Stomach smooth muscle (tissue), 2 donors: ENCODE measurements around the gene SHROOM3.

ENCODE experiments used
- H3K27ac ChIP-seq: one replicate; pipeline ENCODE4 v1.7.0; 2013; ENCODE audit warnings: mild to moderate bottlenecking, low read length, inconsistent platforms
- H3K27me3 ChIP-seq, 2 donors: one replicate each; pipeline ENCODE4 v1.7.0; 2013; ENCODE audit warnings: low read length in 2 of 2; ENCODE audit not compliant: insufficient read depth in 2 of 2, control insufficient read depth in 1 of 2
- H3K36me3 ChIP-seq, 2 donors: one replicate each; pipeline ENCODE4 v1.7.0; 2013; ENCODE audit warnings: low read length in 2 of 2; ENCODE audit not compliant: control insufficient read depth in 2 of 2, insufficient read depth in 2 of 2
- H3K4me1 ChIP-seq: one replicate; pipeline ENCODE4 v1.7.0; 2013; ENCODE audit warnings: low read length; ENCODE audit not compliant: control insufficient read depth, insufficient read depth
- H3K4me3 ChIP-seq, 2 donors: one replicate each; pipeline ENCODE4 v1.7.0; 2013; ENCODE audit warnings: low read length in 2 of 2
- H3K9ac ChIP-seq, 2 donors: one replicate each; pipeline ENCODE4 v1.7.0; 2013; ENCODE audit warnings: low read length in 2 of 2, mild to moderate bottlenecking in 1 of 2
- H3K9me3 ChIP-seq, 2 donors: one replicate each; pipeline ENCODE4 v1.7.0; 2013; ENCODE audit warnings: low read length in 2 of 2; ENCODE audit not compliant: control insufficient read depth in 2 of 2
- donor health status: healthy.
- donor health status: Pancreatic carcinoma.

SHROOM3 gene

DNA sequence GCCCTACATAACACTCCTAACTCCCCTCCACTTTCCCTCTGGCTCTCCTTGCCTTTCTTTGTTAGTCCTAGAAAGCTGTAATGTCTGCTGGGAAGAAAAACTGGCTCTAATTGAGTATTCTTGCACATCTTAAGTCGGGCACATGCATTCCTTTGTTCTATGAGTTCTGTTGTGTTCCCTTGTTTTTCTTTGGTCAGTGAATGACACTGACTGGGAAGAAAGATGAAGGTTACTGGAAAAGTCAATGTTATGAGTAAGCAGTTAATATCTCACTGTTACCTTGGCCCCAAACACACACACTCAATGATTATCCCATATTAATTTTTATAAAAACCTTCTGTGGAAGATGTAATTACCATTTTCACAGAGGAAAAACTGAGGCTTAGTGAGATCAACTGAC is 247.0 kb downstream of the SHROOM3 start:
- Histone ChIP-seq H3K4me1 (no peaks in the 10 kb centered on the region), H3K27ac (no peak overlapping the region)

DNA sequence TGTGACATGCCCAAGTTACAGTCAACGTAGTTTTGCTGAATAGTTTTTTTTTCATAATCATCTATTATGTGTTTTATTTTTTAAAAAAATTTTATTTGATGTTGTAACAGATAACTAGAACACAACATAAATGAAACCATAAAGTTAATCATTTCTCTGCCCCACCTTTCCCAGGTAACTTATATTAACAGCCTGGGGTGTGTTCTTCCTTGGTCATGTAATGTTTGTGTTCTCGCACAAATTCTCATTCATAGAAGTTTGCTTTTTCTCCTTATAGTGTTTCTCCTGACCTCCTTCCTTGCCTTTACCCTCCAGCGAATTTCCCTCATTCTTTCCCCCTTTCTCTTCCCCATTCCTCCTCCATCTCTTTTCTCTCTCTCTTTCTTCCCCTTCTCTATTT is 248.1 kb downstream of the SHROOM3 start:
- no peak overlapping the region for H3K4me3 ChIP-seq
- H3K9me3 ChIP-seq: no peaks in the 10 kb centered on the region
- H3K36me3 ChIP-seq: no peaks in the 10 kb centered on the region
- H3K9ac ChIP-seq: no peak overlapping the region
- H3K4me1 ChIP-seq: peaks cover 5% of the 10 kb centered on the region
- no peak overlapping the region for H3K27ac ChIP-seq
- H3K27me3 ChIP-seq: no peaks in the 10 kb centered on the region

More for the DNA sequence above, 247.0 kb downstream of the SHROOM3 start:
- Histone ChIP-seq H3K4me3 (no peak overlapping the region), H3K27me3 (no peaks in the 10 kb centered on the region), H3K9ac (no peak overlapping the region), H3K36me3 (no peaks in the 10 kb centered on the region), H3K9me3 (no peaks in the 10 kb centered on the region)

DNA sequence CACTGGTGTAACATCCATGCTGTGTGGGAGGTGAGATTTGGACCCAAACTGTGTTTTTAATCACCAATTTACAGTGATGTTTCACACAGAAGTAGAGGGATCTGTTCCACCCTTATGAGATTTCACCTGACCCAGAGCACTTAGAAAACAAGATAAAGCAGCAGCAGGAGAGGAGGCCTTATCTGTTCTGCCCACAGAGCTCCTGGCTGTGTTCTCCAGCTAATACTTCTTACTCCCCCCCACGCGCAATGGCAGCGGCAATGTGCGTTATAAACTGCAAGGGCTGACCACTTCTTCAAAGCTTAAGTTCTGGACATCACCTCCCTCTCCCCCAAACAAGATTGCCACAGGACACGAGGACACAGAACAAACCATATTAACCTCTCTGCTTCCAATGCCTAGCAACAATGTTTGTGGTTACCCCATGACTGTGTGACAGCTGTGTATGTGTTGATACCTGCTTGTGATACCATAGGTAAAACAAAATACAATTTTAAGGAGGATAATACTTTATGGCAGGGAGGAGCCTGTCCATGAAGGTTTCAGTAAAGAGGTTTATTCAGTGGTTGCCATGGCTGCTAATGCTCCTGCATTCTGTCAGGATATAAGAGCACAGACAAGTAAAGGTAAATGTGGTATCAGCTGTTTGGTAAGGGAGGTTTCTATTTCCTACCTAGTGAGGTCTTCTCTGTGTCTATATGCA is 252.9 kb downstream of the SHROOM3 start:
- Histone ChIP-seq H3K9ac (peak overlapping the region in 1 of 2 donors; percentile 21), H3K36me3 (no peaks in the 10 kb centered on the region), H3K4me3 (no peak overlapping the region), H3K27me3 (no peaks in the 10 kb centered on the region), H3K4me1 (peaks cover 22% of the 10 kb centered on the region), H3K9me3 (no peaks in the 10 kb centered on the region), H3K27ac (peak overlapping the region; percentile 18)

DNA sequence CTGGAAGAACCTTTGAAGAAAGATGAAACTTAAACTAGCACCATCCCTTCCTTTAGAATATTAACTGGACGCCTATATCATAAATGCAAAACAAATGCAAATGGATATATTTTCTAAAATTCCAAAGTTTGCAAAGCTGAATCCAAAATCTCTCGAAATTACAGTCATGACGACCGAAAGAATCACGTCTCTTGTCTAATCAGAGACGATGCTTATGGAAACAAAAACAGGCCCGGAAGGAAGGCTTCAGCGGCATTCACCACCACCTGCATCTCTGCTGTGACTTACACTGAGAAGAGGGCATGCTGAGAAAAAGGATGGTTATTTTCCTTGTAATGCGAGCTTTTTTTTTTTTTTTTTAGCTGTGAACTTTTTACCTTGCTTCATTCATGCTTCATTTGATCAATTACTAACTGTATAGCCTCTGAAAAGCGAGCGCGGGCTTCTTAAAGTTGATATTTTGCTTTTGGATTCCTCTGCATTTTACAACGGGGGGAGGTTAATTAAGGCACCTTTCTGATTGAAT is 253.7 kb downstream of the SHROOM3 start:
- Histone ChIP-seq H3K27ac (no peak overlapping the region), H3K9ac (peak overlapping the region; percentile 65 to 66), H3K4me3 (peak overlapping the region; percentile 55 to 80)

DNA sequence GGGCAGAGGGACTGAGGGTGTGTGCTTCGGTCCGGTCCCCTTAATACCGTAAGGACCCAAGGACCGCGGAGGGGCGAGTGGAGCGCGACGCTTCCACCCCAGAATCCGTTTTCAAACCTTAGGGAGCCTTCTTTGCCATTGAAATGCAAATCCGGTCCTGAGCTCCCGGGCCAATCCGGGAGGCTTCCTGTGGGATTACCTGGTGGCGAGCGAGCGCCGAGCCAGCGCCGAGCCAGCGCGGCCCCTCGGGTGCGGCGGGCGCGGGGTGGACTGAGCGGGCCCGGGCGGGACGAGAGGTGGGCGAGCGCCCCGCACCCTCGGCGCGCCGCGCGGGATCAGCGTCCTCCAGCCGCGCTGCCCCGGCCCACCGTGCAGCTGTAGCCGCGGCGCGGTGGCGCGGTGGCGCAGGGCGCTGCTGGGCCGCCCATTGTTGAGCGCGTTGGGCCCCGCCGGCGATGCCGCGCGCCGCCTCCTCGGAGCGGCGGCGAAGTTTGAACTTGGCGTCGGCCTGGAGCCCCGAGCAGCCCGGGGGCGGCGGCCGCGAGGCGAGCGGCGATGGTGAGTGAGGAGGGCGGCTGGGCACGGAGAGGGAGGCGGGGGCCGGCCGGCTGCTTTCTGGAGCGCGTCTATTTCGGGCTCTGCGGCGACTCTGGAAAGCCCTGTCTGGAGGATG is 254.3 kb downstream of the SHROOM3 start:
- peak overlapping the region; percentile 65 to 80 for H3K9ac ChIP-seq
- H3K27ac ChIP-seq: peak overlapping the region; percentile 46
- no peaks in the 10 kb centered on the region for H3K9me3 ChIP-seq
- H3K4me3 ChIP-seq: peak overlapping the region; percentile 58 to 80
- no peaks in the 10 kb centered on the region for H3K36me3 ChIP-seq
- H3K27me3 ChIP-seq: no peaks in the 10 kb centered on the region
- peaks cover 22% of the 10 kb centered on the region for H3K4me1 ChIP-seq

More for the DNA sequence above, 253.7 kb downstream of the SHROOM3 start:
- peaks cover 22% of the 10 kb centered on the region for H3K4me1 ChIP-seq
- no peaks in the 10 kb centered on the region for H3K27me3 ChIP-seq
- H3K36me3 ChIP-seq: no peaks in the 10 kb centered on the region
- no peaks in the 10 kb centered on the region for H3K9me3 ChIP-seq

DNA sequence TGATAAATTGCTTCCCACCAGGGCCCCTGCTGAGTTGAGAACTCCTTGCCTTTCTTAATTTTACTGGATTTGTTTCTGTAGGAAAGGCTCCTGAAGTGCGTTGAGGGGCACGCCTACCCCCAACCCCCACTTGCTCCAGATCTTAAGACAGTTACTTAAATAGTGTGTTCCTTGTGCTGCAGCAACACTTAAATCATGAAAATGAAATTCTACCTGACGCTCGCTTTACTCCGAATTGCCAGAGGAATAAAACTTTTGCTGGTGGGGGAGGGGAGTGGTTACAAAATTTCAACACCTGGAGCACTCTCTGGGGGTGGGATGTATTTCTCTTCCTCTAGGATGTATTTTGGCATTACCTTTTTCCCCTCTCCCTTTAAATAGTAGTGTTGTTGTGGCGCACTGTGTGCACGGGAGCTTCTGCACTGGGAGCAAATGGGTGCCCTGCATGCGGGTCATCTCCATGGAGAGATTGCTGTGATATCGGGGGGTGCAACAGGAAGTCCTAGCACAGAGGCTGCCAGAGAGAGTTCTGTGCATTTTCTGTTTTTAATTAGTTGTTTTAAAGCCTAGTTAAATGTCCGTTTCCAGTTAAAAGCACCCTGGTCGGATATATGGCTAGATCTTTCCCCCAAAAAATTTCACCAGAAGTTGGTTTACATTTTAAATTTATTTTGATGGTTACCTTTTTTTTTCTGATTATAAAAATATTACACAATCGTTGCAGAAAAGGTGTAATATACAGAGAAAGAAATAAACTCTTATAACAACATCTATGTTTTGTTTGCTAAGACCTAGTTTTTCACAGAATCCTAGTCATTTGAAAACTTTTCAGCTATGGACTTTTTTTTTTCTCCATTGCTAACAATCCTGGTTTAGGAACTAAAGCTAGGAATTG is 255.2 kb downstream of the SHROOM3 start:
- no peaks in the 10 kb centered on the region for H3K27me3 ChIP-seq
- H3K9me3 ChIP-seq: no peaks in the 10 kb centered on the region
- H3K9ac ChIP-seq: peak overlapping the region; percentile 65 to 80
- H3K4me3 ChIP-seq: peak overlapping the region; percentile 58 to 80
- peak overlapping the region; percentile 46 for H3K27ac ChIP-seq
- H3K4me1 ChIP-seq: peaks cover 28% of the 10 kb centered on the region
- no peaks in the 10 kb centered on the region for H3K36me3 ChIP-seq

DNA sequence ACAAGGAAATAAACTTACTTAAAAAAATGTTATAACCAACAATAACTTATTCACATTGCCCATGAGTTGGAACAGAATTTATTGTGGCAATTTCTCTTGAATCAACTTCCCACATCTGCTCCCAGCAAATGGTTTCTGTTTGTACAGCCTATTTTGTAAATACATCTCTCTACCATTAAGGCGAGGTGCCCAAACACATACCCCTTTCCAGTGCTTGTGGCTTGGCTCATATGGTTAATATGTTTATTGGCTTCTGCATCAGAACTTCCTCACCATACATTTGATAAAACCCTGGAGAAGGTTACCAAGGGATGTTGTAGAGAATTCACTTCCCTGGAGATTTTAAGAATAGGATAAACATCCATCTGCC is 255.9 kb downstream of the SHROOM3 start:
- H3K27me3 ChIP-seq: no peaks in the 10 kb centered on the region
- no peaks in the 10 kb centered on the region for H3K9me3 ChIP-seq
- peaks cover 28% of the 10 kb centered on the region for H3K4me1 ChIP-seq
- peak overlapping the region; percentile 18 for H3K27ac ChIP-seq
- H3K9ac ChIP-seq: peak overlapping the region in 1 of 2 donors; percentile 51
- H3K36me3 ChIP-seq: no peaks in the 10 kb centered on the region
- peak overlapping the region in 1 of 2 donors; percentile 80 for H3K4me3 ChIP-seq

DNA sequence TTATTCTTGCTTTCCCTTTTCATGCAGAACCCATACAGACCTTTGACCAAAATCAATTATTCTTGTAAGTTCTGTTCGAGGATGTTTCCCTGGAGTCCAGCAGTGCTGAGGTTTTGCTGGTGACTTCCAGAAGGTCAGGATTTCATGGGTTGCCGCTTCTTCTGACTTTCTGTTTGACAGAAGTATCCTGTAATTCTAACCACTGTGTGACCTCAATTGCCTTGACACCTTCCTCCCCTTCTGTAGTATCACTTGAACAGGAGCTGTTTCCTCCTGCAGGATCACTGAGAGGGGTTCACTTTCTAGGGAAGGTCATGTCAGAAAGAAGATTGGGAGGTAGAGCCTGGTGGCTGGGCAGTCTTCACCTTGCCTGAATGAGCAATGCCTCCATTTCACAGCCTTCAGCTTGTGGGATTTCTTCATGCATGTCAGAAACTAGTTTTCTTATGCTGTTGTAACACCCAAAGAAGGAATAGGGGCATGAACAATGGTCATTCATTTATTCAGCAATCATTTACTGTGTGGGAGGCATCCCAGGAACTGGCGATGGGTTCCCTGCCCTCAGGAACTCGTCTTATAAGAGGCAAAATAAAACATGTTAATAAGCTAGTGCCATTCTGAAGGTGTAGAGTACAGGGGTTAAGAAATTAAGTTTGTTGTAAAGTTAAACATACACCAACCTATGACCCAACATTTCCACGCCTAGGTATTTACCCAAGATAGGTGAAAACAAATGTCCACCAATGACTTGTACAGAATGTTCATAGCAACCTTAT is 257.0 kb downstream of the SHROOM3 start:
- peak overlapping the region in 1 of 2 donors; percentile 31 for H3K4me3 ChIP-seq
- H3K36me3 ChIP-seq: no peaks in the 10 kb centered on the region
- peak overlapping the region in 1 of 2 donors; percentile 13 for H3K9ac ChIP-seq
- H3K4me1 ChIP-seq: peaks cover 34% of the 10 kb centered on the region
- no peaks in the 10 kb centered on the region for H3K9me3 ChIP-seq
- no peak overlapping the region for H3K27ac ChIP-seq
- H3K27me3 ChIP-seq: no peaks in the 10 kb centered on the region

DNA sequence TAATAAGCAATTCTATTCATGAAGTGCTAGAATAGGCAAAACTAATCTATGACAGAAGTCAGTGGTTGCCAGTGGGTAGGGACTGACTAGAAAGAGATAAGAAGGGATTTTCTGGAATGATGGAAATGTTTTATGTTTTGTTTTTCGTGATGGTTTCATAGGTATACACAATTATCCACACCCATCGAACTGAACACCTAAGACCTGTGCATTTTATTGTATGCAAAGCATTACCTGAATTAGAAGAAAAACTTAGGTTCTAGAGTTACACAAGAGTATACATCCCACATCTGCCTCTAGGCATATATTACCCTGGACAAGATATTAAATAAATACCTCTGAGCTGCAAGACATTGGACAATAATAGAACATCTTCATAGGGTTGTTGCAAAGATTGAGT is 257.7 kb downstream of the SHROOM3 start:
- no peaks in the 10 kb centered on the region for H3K27me3 ChIP-seq
- H3K4me3 ChIP-seq: no peak overlapping the region
- H3K27ac ChIP-seq: no peak overlapping the region
- H3K9me3 ChIP-seq: no peaks in the 10 kb centered on the region
- peaks cover 33% of the 10 kb centered on the region for H3K4me1 ChIP-seq
- H3K36me3 ChIP-seq: no peaks in the 10 kb centered on the region
- H3K9ac ChIP-seq: no peak overlapping the region

DNA sequence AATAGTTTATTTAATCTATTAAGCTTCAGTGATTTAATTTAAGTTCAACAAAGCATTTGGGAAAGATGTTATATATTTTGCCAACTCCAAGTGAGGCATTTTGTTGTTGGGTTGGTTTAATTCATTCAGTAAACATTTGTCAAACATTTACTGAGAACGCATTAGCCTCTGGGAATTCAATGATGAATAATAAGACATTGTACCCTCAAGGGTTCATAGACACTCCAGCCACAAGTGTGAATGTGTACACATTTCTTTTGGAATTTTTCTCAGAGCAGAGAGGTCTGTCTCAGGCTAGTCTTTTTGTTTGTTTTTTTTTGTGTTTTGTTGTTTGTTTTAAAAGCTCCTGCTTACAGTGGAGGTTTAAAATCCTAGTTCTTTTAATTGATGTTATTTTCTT is 259.0 kb downstream of the SHROOM3 start:
- Histone ChIP-seq H3K27me3 (no peaks in the 10 kb centered on the region), H3K27ac (no peak overlapping the region), H3K4me3 (no peak overlapping the region), H3K4me1 (peaks cover 26% of the 10 kb centered on the region), H3K9me3 (no peaks in the 10 kb centered on the region), H3K9ac (no peak overlapping the region), H3K36me3 (no peaks in the 10 kb centered on the region)
